Common myeloid progenitor, CD34-positive (primary cell): Measurements from ENCODE around the gene SAFB2.

Experiments used
- CTCF ChIA-PET: fragments of 350-600 bp; sonication (Branson Sonifier 250); formaldehyde crosslinking; loops from one replicate; lab custom pipeline; 2021; ENCODE audit warnings: antibody characterized with exemption; lab: Charles Lee
- POLR2A ChIA-PET: fragments of 350-600 bp; sonication (Branson Sonifier 250); formaldehyde crosslinking; loops from one replicate; lab custom pipeline; 2021; ENCODE audit warnings: antibody characterized with exemption; lab: Charles Lee
- DNase-seq, 3 donors: peaks; one replicate each; pipeline versions ENCODE4 v3.0.0 to v3.0.0-alpha.2; 2013
- H3K27ac ChIP-seq, 2 experiments: 1 replicate in 1 of 2; 2 replicates in 1 of 2; pipeline ENCODE4 v1.7.0; 2013; ENCODE audit warnings: inconsistent platforms in 2 of 2, low read length in 2 of 2, mild to moderate bottlenecking in 2 of 2, low read depth in 1 of 2, moderate library complexity in 1 of 2; ENCODE audit not compliant: severe bottlenecking in 2 of 2, insufficient read depth in 1 of 2, poor library complexity in 1 of 2
- H3K27me3 ChIP-seq, 5 experiments: replicated peaks in 2 of 5; 1 replicate in 3 of 5; 2 replicates in 2 of 5; pipeline versions ENCODE4 v1.6.1 to v1.7.0; 2013; ENCODE audit warnings: low read length in 4 of 5, mild to moderate bottlenecking in 2 of 5, moderate library complexity in 2 of 5, inconsistent platforms in 1 of 5; ENCODE audit not compliant: insufficient read depth in 5 of 5, control insufficient read depth in 4 of 5
- H3K36me3 ChIP-seq, 4 experiments: 1 replicate in 2 of 4; 2 replicates in 2 of 4; pipeline versions ENCODE4 v1.6.1 to v1.7.0; 2013; ENCODE audit warnings: low read length in 3 of 4, control low read depth in 1 of 4, mild to moderate bottlenecking in 1 of 4; ENCODE audit not compliant: control insufficient read depth in 4 of 4, insufficient read depth in 4 of 4
- H3K4me1 ChIP-seq, 4 experiments: 1 replicate in 3 of 4; 2 replicates in 1 of 4; pipeline versions ENCODE4 v1.6.1 to v1.7.1; 2013; ENCODE audit warnings: low read length in 3 of 4, mild to moderate bottlenecking in 3 of 4, control low read depth in 1 of 4, inconsistent platforms in 1 of 4, moderate library complexity in 1 of 4; ENCODE audit not compliant: control insufficient read depth in 4 of 4, insufficient read depth in 4 of 4; ENCODE audit errors: control extremely low read depth in 1 of 4
- H3K4me3 ChIP-seq, 7 experiments: 1 replicate in 4 of 7; 2 replicates in 3 of 7; pipeline versions ENCODE4 v1.5.1 to v1.7.0; 2013; ENCODE audit warnings: mild to moderate bottlenecking in 7 of 7, low read length in 6 of 7, moderate library complexity in 6 of 7, inconsistent platforms in 2 of 7, low read depth in 2 of 7, control low read depth in 1 of 7; ENCODE audit not compliant: insufficient read depth in 4 of 7, control insufficient read depth in 1 of 7; ENCODE audit errors: extremely low read depth in 1 of 7
- H3K9me3 ChIP-seq, 5 experiments: 1 replicate in 4 of 5; 2 replicates in 1 of 5; pipeline versions ENCODE4 v1.6.1 to v1.7.1; 2013; ENCODE audit warnings: low read length in 4 of 5, mild to moderate bottlenecking in 2 of 5, inconsistent platforms in 1 of 5, low read depth in 1 of 5, moderate library complexity in 1 of 5; ENCODE audit not compliant: control insufficient read depth in 4 of 5, insufficient read depth in 2 of 5; ENCODE audit errors: control extremely low read depth in 1 of 5
- WGBS: methylation state at CpG from one replicate; pipeline ENCODE4 v1.1.5; 2013; ENCODE audit not compliant: insufficient coverage; 5-methylcytosine and 5-hydroxymethylcytosine counted together

Gene SAFB2

DNA sequence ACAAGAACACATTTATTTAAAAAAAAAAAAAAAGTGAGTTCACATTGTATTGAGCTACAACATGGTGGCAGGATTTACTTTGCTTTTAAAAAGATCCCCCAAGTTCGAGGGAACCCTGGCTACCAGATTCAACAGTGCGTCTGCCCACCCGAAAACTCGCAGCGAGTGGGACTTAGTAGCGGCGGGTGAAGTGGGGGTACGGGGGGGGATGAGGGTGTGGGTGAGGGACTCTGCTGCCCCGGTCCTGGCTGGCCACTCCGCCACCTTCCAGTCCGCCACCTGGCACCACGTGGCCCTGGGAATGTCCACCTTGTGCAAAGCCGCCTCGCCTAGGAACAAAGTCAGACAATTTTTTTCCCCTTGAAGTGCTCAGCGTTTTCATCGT is 35.5 kb downstream of the SAFB2 start:
- DNase-seq, result no peak
- Histone ChIP-seq H3K9me3 (no peaks in the 10 kb centered on the region), H3K36me3 (peaks cover 9 to 83% (median 52%) of the 10 kb centered on the region in 4 experiments), H3K27ac (no peak overlapping the region), H3K27me3 (no peaks in the 10 kb centered on the region), H3K4me3 (no peak overlapping the region), H3K4me1 (peaks cover 0 to 23% (median 16%) of the 10 kb centered on the region in 4 experiments)
- ChIA-PET POLR2A (interaction anchor here (0.8 kb wide), 1 partner anchor 20 kb away, joined by 3 read pairs; no protein-coding TSS in a partner anchor), CTCF (interaction anchor here (0.8 to 1.5 kb wide), 2 partner anchors 11 to 100 kb away, joined by 3 to 4 read pairs; no protein-coding TSS in a partner anchor)
- WGBS, result 92% methylated on average over 13 of the region's 16 CpGs

DNA sequence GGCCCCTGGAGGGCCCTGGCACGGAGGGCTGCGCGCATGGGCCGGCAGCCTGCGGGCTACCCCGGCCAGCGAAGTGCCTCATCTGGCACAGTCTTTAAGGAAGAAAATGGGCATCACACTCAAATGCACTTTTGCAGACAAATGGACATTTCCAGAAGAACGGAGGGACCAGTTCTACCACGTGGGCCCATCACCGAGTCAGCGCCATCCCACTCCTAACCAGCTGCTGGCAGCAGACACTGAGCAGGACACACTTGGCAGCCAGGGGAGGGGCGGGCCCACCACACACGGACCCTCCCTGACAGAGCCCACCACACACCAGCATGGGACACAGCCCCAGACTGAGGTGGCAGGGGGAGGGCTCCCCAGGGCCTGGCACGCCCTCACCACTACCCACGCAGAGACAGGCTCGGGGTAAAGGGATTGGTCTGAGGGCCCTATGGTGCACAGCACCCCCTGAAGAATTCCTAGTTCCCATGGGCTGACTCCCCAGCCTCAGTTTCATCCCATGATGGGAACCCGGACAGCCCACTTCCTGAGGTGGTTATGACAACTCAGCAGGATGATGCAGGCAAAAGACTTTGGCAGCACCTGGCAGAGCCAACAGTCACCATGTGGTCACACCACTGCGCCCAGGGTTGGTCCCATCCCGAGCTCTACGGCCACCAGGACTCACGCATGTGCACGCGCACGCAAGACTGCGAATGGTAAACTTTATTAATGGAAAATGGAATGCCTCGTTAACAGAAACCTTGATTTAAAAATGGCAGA is 36.1 kb downstream of the SAFB2 start:
- Histone ChIP-seq H3K4me1 (peaks cover 0 to 23% (median 16%) of the 10 kb centered on the region in 4 experiments), H3K27ac (peak overlapping the region in 1 of 2 experiments; percentile 88), H3K9me3 (no peaks in the 10 kb centered on the region), H3K4me3 (peak overlapping the region in 3 of 7 experiments; percentile 29 to 63 (median 51)), H3K27me3 (no peaks in the 10 kb centered on the region), H3K36me3 (peaks cover 8 to 78% (median 49%) of the 10 kb centered on the region in 4 experiments)
- CTCF ChIA-PET, result interaction anchor here (0.8 to 1.5 kb wide), 4 partner anchors 12 to 100 kb away, joined by 3 to 4 read pairs (median 4); partner anchors contain the start of genes SAFB and SAFB2
- DNase-seq, result peak in 2 of 3 donors; percentile 40 to 50
- POLR2A ChIA-PET, result interaction anchor here (0.8 to 1.1 kb wide), 3 partner anchors 8 to 618 kb away, joined by 3 read pairs; partner anchors contain the start of gene KDM4B
- WGBS, result 64% methylated on average over 13 of the region's 26 CpGs

- peaks cover 6 to 73% (median 42%) of the 10 kb centered on the region in 4 experiments for H3K36me3 ChIP-seq
- DNase-seq, result peak; percentile 71 to 96 (median 94)
- no peaks in the 10 kb centered on the region for H3K27me3 ChIP-seq
- H3K4me1 ChIP-seq, result peaks cover 0 to 23% (median 16%) of the 10 kb centered on the region in 4 experiments
- no peaks in the 10 kb centered on the region for H3K9me3 ChIP-seq
- peak overlapping the region in 4 of 7 experiments; percentile 34 to 70 (median 57) for H3K4me3 ChIP-seq
- 13% methylated on average over 25 of the region's 29 CpGs for WGBS
- H3K27ac ChIP-seq, result peak overlapping the region; percentile 50 to 88
- ChIA-PET CTCF (interaction anchor here (1.2 to 2.5 kb wide), 3 partner anchors 37 to 39 kb away, joined by 3 to 7 read pairs (median 4); partner anchors contain the start of genes SAFB and SAFB2), POLR2A (interaction anchor here (1.0 to 1.1 kb wide), 3 partner anchors 9 to 617 kb away, joined by 3 read pairs; partner anchors contain the start of gene KDM4B)
Measured at GRCh38 chr19:5585461-5586299, 36.9 kb downstream of the SAFB2 start.

- ChIA-PET CTCF (interaction anchor here (1.3 to 3.5 kb wide), 2 partner anchors 25 to 33 kb away, joined by 3 to 28 read pairs; no protein-coding TSS in a partner anchor), POLR2A (no interaction called here)
- DNase-seq, result no peak
- Histone ChIP-seq H3K27ac (no peak overlapping the region), H3K4me1 (peaks cover 0 to 13% (median 4%) of the 10 kb centered on the region in 4 experiments), H3K4me3 (no peak overlapping the region), H3K36me3 (peaks cover 0 to 21% (median 10%) of the 10 kb centered on the region in 4 experiments), H3K9me3 (no peaks in the 10 kb centered on the region), H3K27me3 (no peaks in the 10 kb centered on the region)
- 82% methylated on average over 12 of the region's 12 CpGs for WGBS
Measured at GRCh38 chr19:5580161-5580571, 42.4 kb downstream of the SAFB2 start.

- Histone ChIP-seq H3K36me3 (peaks cover 0 to 20% (median 10%) of the 10 kb centered on the region in 4 experiments), H3K9me3 (no peaks in the 10 kb centered on the region), H3K4me1 (peaks cover 0 to 10% (median 2%) of the 10 kb centered on the region in 4 experiments), H3K27me3 (no peaks in the 10 kb centered on the region), H3K4me3 (no peak overlapping the region), H3K27ac (no peak overlapping the region)
- no peak for DNase-seq
- ChIA-PET CTCF (interaction anchor here (0.9 to 3.5 kb wide), 5 partner anchors 16 to 227 kb away, joined by 3 to 28 read pairs (median 4); no protein-coding TSS in a partner anchor), POLR2A (no interaction called here)
- whole genome bisulfite sequencing, result 98% methylated on average over 7 of the region's 7 CpGs
Measured at GRCh38 chr19:5579697-5580096, 42.9 kb downstream of the SAFB2 start.

DNA sequence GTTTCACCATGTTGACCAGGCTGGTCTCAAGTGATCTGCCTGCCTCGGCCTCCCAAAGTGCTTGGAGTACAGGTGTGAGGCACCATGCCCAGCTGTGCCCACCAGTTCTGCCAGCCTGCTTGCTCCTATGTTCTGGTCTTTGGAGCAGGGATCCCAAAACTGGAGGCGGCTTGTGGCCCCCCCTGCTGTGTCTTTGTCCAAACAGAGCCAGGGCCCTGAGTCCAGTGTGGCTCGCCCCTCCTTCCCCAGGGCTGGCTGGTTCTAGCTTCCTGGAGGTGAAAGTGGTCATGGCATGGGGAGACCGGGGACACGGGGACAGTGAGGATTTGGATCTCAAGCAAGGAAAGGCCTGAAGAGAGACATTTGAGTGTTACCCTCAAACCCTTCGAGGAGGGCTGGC is 43.3 kb downstream of the SAFB2 start:
- Histone ChIP-seq H3K4me3 (no peak overlapping the region), H3K27ac (no peak overlapping the region), H3K4me1 (peaks cover 0 to 10% (median 2%) of the 10 kb centered on the region in 4 experiments), H3K9me3 (no peaks in the 10 kb centered on the region), H3K36me3 (peaks cover 0 to 17% (median 10%) of the 10 kb centered on the region in 4 experiments), H3K27me3 (no peaks in the 10 kb centered on the region)
- no peak for DNase-seq
- ChIA-PET CTCF (interaction anchor here (0.9 to 3.5 kb wide), 5 partner anchors 17 to 228 kb away, joined by 3 to 28 read pairs (median 4); no protein-coding TSS in a partner anchor), POLR2A (no interaction called here)
- WGBS, result 91% methylated on average over 6 of the region's 6 CpGs
